Sigmoid colon (tissue), 7 donors: ENCODE results near the gene DENND5B. TPM values are rescaled to one million over a fixed set of nuclear protein-coding genes. Genes with fewer than 3 reads are reported as not detected.
"Not testable (repeated sequence)": the region's sequence is repeated elsewhere in the genome, so short reads cannot be mapped to it uniquely, and the experiment has no call there.

Experiments used
- DNase-seq: peaks from one replicate; pipeline ENCODE4 v3.0.0-alpha.2; 2019
- H3K27ac ChIP-seq, 4 donors: fragments of 200-600 bp; sonication (generic); one replicate each; pipeline ENCODE4 v1.5.1; 2016 to 2019; ENCODE audit warnings: mild to moderate bottlenecking in 1 of 4
- H3K27me3 ChIP-seq, 3 donors: fragments of 200-600 bp; sonication (generic); one replicate each; pipeline ENCODE4 v1.5.1; 2019; ENCODE audit warnings: mild to moderate bottlenecking in 1 of 3
- H3K36me3 ChIP-seq, 4 donors: fragments of 200-600 bp; sonication (generic); one replicate each; pipeline ENCODE4 v1.5.1; 2016 to 2019
- H3K4me1 ChIP-seq, 4 donors: fragments of 200-600 bp; sonication (generic); one replicate each; pipeline ENCODE4 v1.5.1; 2017 to 2019
- H3K4me3 ChIP-seq, 4 donors: fragments of 200-600 bp; sonication (generic); one replicate each; pipeline ENCODE4 v1.5.1; 2017 to 2019; ENCODE audit warnings: mild to moderate bottlenecking in 2 of 4, moderate library complexity in 1 of 4
- H3K9me3 ChIP-seq, 4 donors: fragments of 200-600 bp in 3 of 4; sonication (generic) in 3 of 4; one replicate each; pipeline versions ENCODE4 v1.5.1 to v1.6.1; 2013 to 2019
- EP300 ChIP-seq, 4 donors: sonication (generic); formaldehyde crosslinking; IDR thresholded peaks; one replicate each; pipeline ENCODE4 v1.6.1; 2017; ENCODE audit warnings: antibody characterized with exemption in 4 of 4
- POLR2A ChIP-seq, 2 donors: fragments of 450-650 bp; IDR thresholded peaks; one replicate each; pipeline ENCODE4 v1.6.1; 2016; ENCODE audit warnings: antibody characterized with exemption in 2 of 2, mild to moderate bottlenecking in 2 of 2, moderate library complexity in 2 of 2
- POLR2AphosphoS5 ChIP-seq, 4 donors: sonication (generic); formaldehyde crosslinking; IDR thresholded peaks; one replicate each; pipeline ENCODE4 v1.6.1; 2017; ENCODE audit warnings: antibody characterized with exemption in 4 of 4
- WGBS, 2 donors: extraction: QIAGEN DNeasy Blood & Tissue Kit; methylation state at CpG; one replicate each; pipeline ENCODE4 v1.1.7; 2013; 5-methylcytosine and 5-hydroxymethylcytosine counted together
- intact Hi-C: fragments of 100-400 bp; cut with DNase I; formaldehyde crosslinking; loops from one replicate; pipeline ENCODE4 v1.15.1; 2023
- polyA plus RNA-seq, 3 donors: library from polyadenylated mRNA; stranded (reverse); fragments of 200-250 nt; gene quantifications; one replicate each; pipeline ENCODE4 v1.2.3, GENCODE V29; 2013
- total RNA-seq, 4 donors: library from RNA; depleted of rRNA; stranded (reverse); fragments of >200 nt; gene quantifications; one replicate each; pipeline ENCODE4 v1.1.0, GENCODE V29; 2016
- TF ChIP-seq, protein P1 (sequence below), 4 experiments: fragments of 450-650 bp in 3 of 4; fragments of 200-600 bp in 1 of 4; IDR thresholded peaks; one replicate each; pipeline ENCODE4 v1.5.1; 2016 to 2019; ENCODE audit warnings: antibody characterized with exemption in 4 of 4, mild to moderate bottlenecking in 3 of 4, moderate library complexity in 2 of 4
- donor health status: healthy with polysubstance abuse.
- donor health status: Bipolar disorder and iron deficiency.
- donor health status: healthy.

Gene DENND5B
- total and polyA plus RNA-seq, 7 donors, result 2.4 to 34.3 (median 19.5) TPM

DNA sequence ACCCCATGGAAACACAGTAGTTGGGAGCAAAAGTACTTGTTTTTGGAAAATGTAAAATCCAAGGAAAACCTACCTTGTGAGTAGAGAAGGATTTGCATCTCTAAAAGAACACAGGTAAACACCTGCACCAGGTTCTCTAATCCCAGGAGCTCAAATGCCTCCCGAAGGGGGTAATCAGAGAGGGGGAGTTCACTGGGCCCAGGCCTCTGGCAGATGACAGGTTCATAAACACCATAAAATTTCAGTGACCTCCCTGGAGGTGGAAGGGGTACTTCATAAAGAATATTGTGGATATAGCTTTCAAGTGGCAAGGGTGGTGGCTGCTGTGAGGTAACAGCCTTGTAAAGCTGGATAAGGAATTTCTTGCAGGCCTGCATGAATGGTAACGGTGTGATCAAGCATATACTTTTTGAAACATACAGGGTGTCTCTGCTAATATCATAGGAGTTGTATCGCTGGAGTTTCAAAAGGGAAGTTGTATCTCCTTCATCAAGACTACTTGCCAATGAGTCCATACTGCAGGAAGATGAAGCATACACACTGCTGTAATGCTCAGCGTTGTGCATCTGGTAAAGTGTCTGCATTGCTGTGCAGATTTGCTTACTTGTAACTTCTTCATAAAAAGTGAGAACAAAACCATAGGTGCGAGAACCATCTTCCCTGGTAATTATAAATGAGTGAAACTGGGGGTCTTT, 111.3 kb downstream of the DENND5B start:
- Histone ChIP-seq H3K36me3 (peaks cover 0 to 25% (median 0%) of the 10 kb centered on the region in 4 donors), H3K27ac (no peak overlapping the region), H3K27me3 (no peaks in the 10 kb centered on the region), H3K9me3 (no peaks in the 10 kb centered on the region), H3K4me1 (no peaks in the 10 kb centered on the region), H3K4me3 (no peak overlapping the region)
- TF ChIP-seq POLR2AphosphoS5 (IDR thresholded peaks at IDR 0.05) (no peak), EP300 (IDR thresholded peaks at IDR 0.05) (no peak), POLR2A (IDR thresholded peaks at IDR 0.05) (no peak)
- TF ChIP-seq, protein P1, sequence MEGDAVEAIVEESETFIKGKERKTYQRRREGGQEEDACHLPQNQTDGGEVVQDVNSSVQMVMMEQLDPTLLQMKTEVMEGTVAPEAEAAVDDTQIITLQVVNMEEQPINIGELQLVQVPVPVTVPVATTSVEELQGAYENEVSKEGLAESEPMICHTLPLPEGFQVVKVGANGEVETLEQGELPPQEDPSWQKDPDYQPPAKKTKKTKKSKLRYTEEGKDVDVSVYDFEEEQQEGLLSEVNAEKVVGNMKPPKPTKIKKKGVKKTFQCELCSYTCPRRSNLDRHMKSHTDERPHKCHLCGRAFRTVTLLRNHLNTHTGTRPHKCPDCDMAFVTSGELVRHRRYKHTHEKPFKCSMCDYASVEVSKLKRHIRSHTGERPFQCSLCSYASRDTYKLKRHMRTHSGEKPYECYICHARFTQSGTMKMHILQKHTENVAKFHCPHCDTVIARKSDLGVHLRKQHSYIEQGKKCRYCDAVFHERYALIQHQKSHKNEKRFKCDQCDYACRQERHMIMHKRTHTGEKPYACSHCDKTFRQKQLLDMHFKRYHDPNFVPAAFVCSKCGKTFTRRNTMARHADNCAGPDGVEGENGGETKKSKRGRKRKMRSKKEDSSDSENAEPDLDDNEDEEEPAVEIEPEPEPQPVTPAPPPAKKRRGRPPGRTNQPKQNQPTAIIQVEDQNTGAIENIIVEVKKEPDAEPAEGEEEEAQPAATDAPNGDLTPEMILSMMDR (IDR thresholded peaks at IDR 0.05), result no peak
- 84 to 89% methylated on average over 5 of the region's 5 CpGs for WGBS, 2 donors
- no peak for DNase-seq
- intact Hi-C loops, result no loop called here

DNA sequence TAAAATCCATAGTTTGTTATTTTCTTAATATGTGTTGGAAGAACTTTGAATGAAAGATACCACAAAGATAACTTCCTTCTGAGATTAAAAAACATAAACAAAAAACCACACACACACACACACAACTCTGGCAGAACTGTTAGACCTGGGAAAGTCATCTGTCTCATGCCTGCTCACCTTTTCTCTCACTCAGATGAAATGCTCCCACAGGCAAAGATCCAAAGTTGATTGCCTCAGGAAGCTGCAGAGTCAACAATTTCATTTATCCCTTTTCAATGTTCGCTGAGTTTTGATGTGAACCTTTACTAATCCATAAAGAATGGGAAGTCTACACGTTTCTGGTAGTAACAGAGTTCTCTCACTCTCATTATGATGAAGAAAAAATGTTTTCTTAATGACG, 112.0 kb downstream of the DENND5B start:
- TF ChIP-seq EP300 (IDR thresholded peaks at IDR 0.05) (no peak), POLR2A (IDR thresholded peaks at IDR 0.05) (no peak), POLR2AphosphoS5 (IDR thresholded peaks at IDR 0.05) (no peak)
- TF ChIP-seq, protein P1 (IDR thresholded peaks at IDR 0.05), result no peak
- no peak for DNase-seq
- intact Hi-C loops, result no loop called here
- 83 to 84% methylated on average over 3 of the region's 3 CpGs for WGBS, 2 donors
- Histone ChIP-seq H3K36me3 (peaks cover 0 to 25% (median 0%) of the 10 kb centered on the region in 4 donors), H3K27me3 (no peaks in the 10 kb centered on the region), H3K9me3 (no peaks in the 10 kb centered on the region), H3K4me1 (no peaks in the 10 kb centered on the region), H3K27ac (no peak overlapping the region), H3K4me3 (no peak overlapping the region)

DNA sequence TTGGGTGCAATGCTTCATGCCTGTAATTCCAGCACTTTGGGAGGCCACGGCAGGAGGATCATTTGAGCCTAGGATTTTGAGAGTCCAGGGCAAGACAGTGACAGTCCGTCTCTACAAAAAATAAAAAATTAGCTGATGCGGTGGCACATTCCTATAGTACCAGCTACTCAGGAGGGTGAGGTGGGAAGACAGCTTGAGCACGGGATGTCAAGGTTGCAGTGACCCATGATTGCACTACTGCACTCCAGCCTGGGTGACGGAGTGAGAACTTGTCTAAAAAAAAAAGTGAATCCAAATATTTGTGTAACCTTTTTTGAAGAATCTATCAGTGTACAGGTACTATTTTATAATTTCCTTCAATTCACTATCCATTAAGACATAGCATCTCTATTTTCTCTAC, 112.5 kb downstream of the DENND5B start:
- no peak for DNase-seq
- Histone ChIP-seq H3K27ac (no peak overlapping the region), H3K27me3 (no peaks in the 10 kb centered on the region), H3K36me3 (peaks cover 0 to 25% (median 0%) of the 10 kb centered on the region in 4 donors), H3K9me3 (no peaks in the 10 kb centered on the region), H3K4me1 (no peaks in the 10 kb centered on the region), H3K4me3 (no peak overlapping the region)
- TF ChIP-seq POLR2AphosphoS5 (IDR thresholded peaks at IDR 0.05), result no peak
- TF ChIP-seq POLR2A (IDR thresholded peaks at IDR 0.05), result no peak
- TF ChIP-seq, protein P1 (IDR thresholded peaks at IDR 0.05), result no peak
- TF ChIP-seq EP300 (IDR thresholded peaks at IDR 0.05), result no peak
- 96% methylated on average over 5 of the region's 5 CpGs for WGBS, 2 donors
- intact Hi-C loops, result no loop called here

DNA sequence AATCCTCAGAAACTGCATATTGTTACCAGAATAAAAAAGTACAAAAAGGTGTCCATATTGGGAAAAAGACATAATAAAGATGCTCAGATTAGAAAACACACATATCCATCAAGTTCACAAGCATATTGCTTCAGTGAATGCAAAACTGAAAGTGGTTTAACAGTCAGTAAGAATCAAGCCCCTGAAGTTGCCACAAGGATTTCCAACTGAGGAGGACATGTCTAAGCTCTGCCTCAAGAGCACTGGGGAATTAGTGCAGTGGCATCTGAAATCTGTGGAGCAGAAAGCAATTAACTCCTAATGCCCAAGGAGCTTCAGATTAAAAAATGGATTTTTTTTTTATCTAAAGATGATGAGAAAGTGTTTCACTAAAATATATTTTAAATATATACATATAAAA, 113.2 kb downstream of the DENND5B start:
- Histone ChIP-seq H3K27me3 (no peaks in the 10 kb centered on the region), H3K9me3 (no peaks in the 10 kb centered on the region), H3K27ac (no peak overlapping the region), H3K4me1 (no peaks in the 10 kb centered on the region), H3K36me3 (peaks cover 0 to 25% (median 0%) of the 10 kb centered on the region in 4 donors), H3K4me3 (no peak overlapping the region)
- intact Hi-C loops, result no loop called here
- TF ChIP-seq, protein P1 (IDR thresholded peaks at IDR 0.05), result no peak
- no peak for TF ChIP-seq POLR2A (IDR thresholded peaks at IDR 0.05)
- no peak for TF ChIP-seq POLR2AphosphoS5 (IDR thresholded peaks at IDR 0.05)
- TF ChIP-seq EP300 (IDR thresholded peaks at IDR 0.05), result no peak
- DNase-seq, result no peak

DNA sequence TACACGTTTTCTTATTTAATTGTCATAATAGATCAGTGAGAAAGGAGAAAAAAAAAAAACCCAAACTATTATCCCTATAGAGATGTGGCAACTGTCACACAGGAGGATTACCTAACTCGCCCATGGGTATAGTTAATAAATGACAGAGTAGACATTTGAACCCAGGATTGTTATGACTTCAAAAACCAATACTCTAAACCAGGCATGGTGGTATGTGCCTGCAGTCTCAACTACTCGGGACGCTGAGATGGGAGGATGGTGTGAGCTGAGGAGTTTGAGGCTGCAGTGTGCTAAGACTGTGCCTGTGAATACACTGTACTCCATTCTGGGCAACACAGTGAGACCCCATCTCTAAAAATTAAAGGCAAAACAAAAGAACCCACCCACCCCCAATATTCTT, 114.5 kb downstream of the DENND5B start:
- intact Hi-C loops, result no loop called here
- Histone ChIP-seq H3K4me3 (no peak overlapping the region), H3K9me3 (no peaks in the 10 kb centered on the region), H3K27me3 (no peaks in the 10 kb centered on the region), H3K36me3 (peaks cover 0 to 25% (median 0%) of the 10 kb centered on the region in 4 donors), H3K4me1 (no peaks in the 10 kb centered on the region), H3K27ac (no peak overlapping the region)
- WGBS, 2 donors, result 80 to 89% methylated on average over 4 of the region's 4 CpGs
- DNase-seq, result no peak
- TF ChIP-seq, protein P1 (IDR thresholded peaks at IDR 0.05), result no peak
- TF ChIP-seq POLR2A (IDR thresholded peaks at IDR 0.05) (no peak), EP300 (IDR thresholded peaks at IDR 0.05) (no peak), POLR2AphosphoS5 (IDR thresholded peaks at IDR 0.05) (no peak)

DNA sequence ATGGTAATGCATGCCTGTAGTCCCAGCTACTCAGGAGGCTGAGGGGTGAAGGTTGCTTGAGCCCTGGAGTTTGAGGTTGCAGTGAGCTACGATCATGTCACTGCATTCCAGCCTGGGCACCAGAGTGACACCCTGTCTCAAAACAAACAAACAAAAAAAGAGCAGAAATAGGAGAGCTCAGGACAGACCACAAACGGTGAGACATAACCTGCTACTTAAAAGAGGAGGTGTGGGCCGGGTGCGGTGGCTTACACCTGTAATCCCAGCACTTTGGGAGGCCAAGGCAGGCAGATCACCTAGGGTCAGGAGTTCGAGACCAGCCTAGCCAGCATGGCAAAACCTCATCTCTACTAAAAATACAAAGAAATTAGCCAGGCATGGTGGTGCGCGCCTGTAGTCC, 115.3 kb downstream of the DENND5B start:
- 87 to 92% methylated on average over 7 of the region's 7 CpGs for WGBS, 2 donors
- H3K27me3 ChIP-seq, H3K4me1 ChIP-seq, intact Hi-C loops, H3K27ac ChIP-seq, H3K9me3 ChIP-seq, DNase-seq, H3K4me3 ChIP-seq: not testable (repeated sequence)
- H3K36me3 ChIP-seq, result peaks cover 0 to 25% (median 0%) of the 10 kb centered on the region in 4 donors
